Neutrophil (primary cell): ENCODE results near the gene EN1.

Source experiments
- H3K27ac ChIP-seq: fragments of 200-600 bp; sonication (generic); 2 replicates; pipeline ENCODE4 v1.5.1; 2016; ENCODE audit warnings: mild to moderate bottlenecking, moderate library complexity
- H3K27me3 ChIP-seq: fragments of 200-600 bp; sonication (generic); 2 replicates; pipeline ENCODE4 v1.6.0; 2016; ENCODE audit warnings: mild to moderate bottlenecking
- H3K36me3 ChIP-seq: fragments of 200-600 bp; sonication (generic); 2 replicates; pipeline ENCODE4 v1.5.1; 2017
- H3K4me1 ChIP-seq, 2 experiments: fragments of 200-600 bp in 1 of 2; sonication (generic) in 1 of 2; 1 replicate in 1 of 2; 2 replicates in 1 of 2; pipeline versions ENCODE4 v1.5.1 to v1.6.1; 2013 to 2016; ENCODE audit warnings: low read depth in 1 of 2, low read length in 1 of 2, mild to moderate bottlenecking in 1 of 2, moderate library complexity in 1 of 2; ENCODE audit not compliant: control insufficient read depth in 1 of 2, insufficient read depth in 1 of 2
- H3K4me3 ChIP-seq, 2 experiments: fragments of 200-600 bp in 1 of 2; sonication (generic) in 1 of 2; 1 replicate in 1 of 2; 2 replicates in 1 of 2; pipeline ENCODE4 v1.5.1; 2013 to 2016; ENCODE audit warnings: low read depth in 1 of 2, low read length in 1 of 2, mild to moderate bottlenecking in 1 of 2, moderate library complexity in 1 of 2
- H3K9me3 ChIP-seq: fragments of 200-600 bp; sonication (generic); 2 replicates; pipeline ENCODE4 v1.5.1; 2016
- TF ChIP-seq, protein P1 (sequence below): fragments of 200-600 bp; sonication (generic); IDR thresholded peaks from 2 replicates; pipeline ENCODE4 v1.5.1; 2016; ENCODE audit warnings: antibody characterized with exemption

EN1 gene

DNA sequence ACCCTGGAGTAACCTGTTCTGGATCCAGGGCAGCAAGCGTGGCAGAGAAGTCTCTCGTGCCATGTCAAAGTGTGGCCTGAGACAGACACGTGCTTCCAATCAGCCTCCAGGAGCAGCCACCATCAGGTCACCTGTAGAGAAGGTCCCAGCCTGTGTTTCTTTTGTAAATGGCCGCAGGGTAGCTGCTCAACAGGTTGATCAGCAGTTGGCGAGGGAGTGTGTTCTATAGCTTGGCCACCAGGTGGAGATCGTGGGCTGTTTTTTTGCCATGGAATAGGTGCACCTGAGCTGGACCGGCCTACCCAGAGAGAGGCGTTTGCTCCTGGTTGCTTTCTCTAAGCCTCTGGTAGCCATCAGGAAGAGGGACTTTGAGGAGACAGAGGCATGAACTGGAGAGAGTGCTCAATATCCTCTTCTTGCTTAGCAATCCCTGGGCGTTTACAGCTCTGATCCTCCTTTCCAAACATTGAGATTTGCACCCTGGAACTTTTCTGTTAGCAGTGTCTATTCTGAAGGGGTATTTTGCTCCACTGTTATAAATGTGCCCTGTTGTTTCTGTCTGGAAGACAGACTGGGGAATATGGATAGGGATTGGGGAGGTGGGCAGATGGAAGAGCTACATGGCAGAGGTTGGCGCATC is 34.2 kb upstream of the EN1 start:
- Histone ChIP-seq H3K36me3 (no peaks in the 10 kb centered on the region), H3K27me3 (peaks cover 48% of the 10 kb centered on the region), H3K4me3 (no peak overlapping the region), H3K4me1 (peaks cover 2 to 5% of the 10 kb centered on the region in 2 experiments), H3K9me3 (no peaks in the 10 kb centered on the region), H3K27ac (no peak overlapping the region)
- TF ChIP-seq, protein P1, sequence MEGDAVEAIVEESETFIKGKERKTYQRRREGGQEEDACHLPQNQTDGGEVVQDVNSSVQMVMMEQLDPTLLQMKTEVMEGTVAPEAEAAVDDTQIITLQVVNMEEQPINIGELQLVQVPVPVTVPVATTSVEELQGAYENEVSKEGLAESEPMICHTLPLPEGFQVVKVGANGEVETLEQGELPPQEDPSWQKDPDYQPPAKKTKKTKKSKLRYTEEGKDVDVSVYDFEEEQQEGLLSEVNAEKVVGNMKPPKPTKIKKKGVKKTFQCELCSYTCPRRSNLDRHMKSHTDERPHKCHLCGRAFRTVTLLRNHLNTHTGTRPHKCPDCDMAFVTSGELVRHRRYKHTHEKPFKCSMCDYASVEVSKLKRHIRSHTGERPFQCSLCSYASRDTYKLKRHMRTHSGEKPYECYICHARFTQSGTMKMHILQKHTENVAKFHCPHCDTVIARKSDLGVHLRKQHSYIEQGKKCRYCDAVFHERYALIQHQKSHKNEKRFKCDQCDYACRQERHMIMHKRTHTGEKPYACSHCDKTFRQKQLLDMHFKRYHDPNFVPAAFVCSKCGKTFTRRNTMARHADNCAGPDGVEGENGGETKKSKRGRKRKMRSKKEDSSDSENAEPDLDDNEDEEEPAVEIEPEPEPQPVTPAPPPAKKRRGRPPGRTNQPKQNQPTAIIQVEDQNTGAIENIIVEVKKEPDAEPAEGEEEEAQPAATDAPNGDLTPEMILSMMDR: peak; percentile 32

DNA sequence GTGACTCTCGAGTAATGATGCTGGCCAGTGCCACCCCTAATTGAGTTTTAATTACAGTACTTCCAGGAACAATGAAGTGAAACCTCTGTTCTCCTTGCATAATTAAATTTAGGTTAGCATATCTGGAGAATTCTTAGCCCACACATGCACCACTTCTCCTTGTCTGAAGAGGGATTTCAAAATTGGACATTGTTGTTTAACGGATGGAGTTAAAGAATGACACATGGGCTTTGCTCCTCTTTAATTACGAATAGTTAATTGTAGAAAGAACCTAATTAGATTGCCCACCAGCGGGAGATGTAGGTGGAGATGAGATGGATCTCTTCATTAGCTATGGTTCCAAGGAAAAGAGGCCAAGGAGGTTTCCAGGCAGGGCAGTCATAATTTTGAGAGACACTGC is 33.1 kb upstream of the EN1 start:
- Histone ChIP-seq H3K4me3 (no peak overlapping the region), H3K27me3 (peaks cover 59% of the 10 kb centered on the region), H3K36me3 (no peaks in the 10 kb centered on the region), H3K9me3 (no peaks in the 10 kb centered on the region), H3K4me1 (peaks cover 2 to 5% of the 10 kb centered on the region in 2 experiments), H3K27ac (no peak overlapping the region)
- TF ChIP-seq, protein P1: no peak

DNA sequence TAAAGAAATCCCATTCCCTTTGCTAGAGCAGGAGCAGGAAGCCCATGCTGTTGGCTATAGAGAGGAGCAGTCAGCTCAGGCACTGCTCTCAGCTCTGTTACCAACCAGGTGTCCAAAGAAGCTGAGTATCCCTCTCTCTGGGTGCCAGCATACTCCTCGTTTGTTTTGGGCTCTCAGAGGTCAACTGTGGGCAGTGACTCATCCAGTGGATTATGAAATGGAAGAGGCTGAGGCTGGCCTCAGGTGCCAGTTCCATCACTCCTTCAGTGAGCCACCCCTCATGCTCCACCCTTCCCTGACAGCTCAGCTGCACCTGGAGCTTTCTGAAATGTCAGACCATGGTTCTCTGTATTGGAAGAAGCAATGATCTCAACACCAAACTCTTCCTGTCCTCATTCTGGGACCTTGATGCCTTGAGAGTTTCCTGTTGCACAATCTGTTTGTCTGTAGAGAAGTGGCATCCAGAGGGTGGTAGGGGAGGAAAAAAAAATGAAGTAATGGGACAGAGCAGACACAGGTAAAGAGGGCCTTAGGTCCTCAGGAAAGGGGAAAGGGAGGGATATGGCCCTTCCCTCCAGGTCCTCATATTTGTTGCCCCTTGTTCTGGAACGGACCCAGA is 31.2 kb upstream of the EN1 start:
- Histone ChIP-seq H3K27ac (no peak overlapping the region), H3K36me3 (no peaks in the 10 kb centered on the region), H3K4me1 (peaks cover 2 to 5% of the 10 kb centered on the region in 2 experiments), H3K9me3 (no peaks in the 10 kb centered on the region), H3K27me3 (peaks cover 76% of the 10 kb centered on the region), H3K4me3 (no peak overlapping the region)
- TF ChIP-seq, protein P1: no peak

DNA sequence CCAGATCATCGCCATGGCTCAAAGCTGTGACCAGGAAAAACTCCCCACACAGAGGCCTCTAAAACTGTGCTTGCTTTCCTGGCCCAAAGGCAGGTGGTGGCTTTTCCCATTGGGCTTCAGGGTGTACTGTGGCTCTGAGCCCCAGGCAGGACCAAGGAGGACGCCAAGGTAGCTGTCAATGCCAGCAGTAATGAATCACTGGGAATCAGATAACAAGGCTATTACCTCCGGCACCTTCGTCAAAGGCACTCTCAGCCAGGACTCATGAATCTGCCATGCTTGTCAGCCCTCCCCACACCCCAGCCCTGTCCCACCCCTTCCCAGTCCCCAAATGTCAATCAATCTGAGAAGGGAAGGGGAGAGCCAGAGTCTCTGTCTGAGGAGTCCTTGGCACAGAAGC is 27.9 kb upstream of the EN1 start:
- Histone ChIP-seq H3K36me3 (no peaks in the 10 kb centered on the region), H3K27ac (no peak overlapping the region), H3K27me3 (peaks cover 91% of the 10 kb centered on the region), H3K4me1 (no peaks in the 10 kb centered on the region), H3K4me3 (no peak overlapping the region), H3K9me3 (no peaks in the 10 kb centered on the region)
- TF ChIP-seq, protein P1: no peak

DNA sequence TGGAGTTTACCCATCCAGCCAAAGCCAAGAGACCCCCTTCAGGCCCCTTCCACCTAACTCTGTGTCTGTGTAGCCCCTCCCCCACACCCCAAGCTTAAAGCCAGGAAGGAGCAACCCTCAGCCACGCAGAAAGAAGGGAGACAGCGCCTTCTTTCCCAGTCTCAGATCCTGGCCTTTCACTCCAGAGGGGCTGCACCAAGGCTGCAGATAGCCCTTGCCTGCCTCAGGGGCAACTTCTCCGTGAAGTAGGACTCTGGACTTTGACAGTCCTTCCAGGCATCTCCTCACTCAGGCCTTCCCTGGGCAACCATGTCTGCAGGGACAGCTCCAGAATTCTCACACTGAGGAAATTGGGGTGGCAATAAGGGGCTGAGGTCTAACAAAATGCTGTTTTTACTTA is 26.9 kb upstream of the EN1 start:
- Histone ChIP-seq H3K9me3 (no peaks in the 10 kb centered on the region), H3K4me3 (no peak overlapping the region), H3K27me3 (peaks cover 92% of the 10 kb centered on the region), H3K36me3 (no peaks in the 10 kb centered on the region), H3K4me1 (no peaks in the 10 kb centered on the region), H3K27ac (no peak overlapping the region)
- TF ChIP-seq, protein P1: no peak
